ENCODE results near the gene NTMT1.
A peak's percentile ranks its signal among the peaks of the same experiment; 100 is the strongest.
"Not testable (repeated sequence)": the region's sequence is repeated elsewhere in the genome, so short reads cannot be mapped to it uniquely, and the experiment has no call there.

Gene NTMT1

GRCh38 chr9:129654554-129655040 lies 28.6 kb downstream of the NTMT1 start:
- Histone ChIP-seq H3K36me3 (ENCODE audit: control insufficient read depth, low read depth, low read length) (no peaks in the 10 kb centered on the region), H3K4me3 (ENCODE audit: low read length) (no peak overlapping the region), H3K27me3 (ENCODE audit: control insufficient read depth, insufficient read depth, low read length) (no peaks in the 10 kb centered on the region), H3K4me1 (ENCODE audit: control insufficient read depth, low read depth, low read length) (no peaks in the 10 kb centered on the region), H3K9me3 (ENCODE audit: control insufficient read depth, low read depth, low read length) (no peaks in the 10 kb centered on the region), H3K27ac (ENCODE audit: low read length) (no peak overlapping the region), H3K9ac (ENCODE audit: low read length) (no peak overlapping the region)

- Histone ChIP-seq H3K9me3 (ENCODE audit: control insufficient read depth, low read depth, low read length) (no peaks in the 10 kb centered on the region), H3K4me1 (ENCODE audit: control insufficient read depth, low read depth, low read length) (no peaks in the 10 kb centered on the region), H3K9ac (ENCODE audit: low read length) (no peak overlapping the region), H3K36me3 (ENCODE audit: control insufficient read depth, low read depth, low read length) (no peaks in the 10 kb centered on the region), H3K4me3 (ENCODE audit: low read length) (no peak overlapping the region), H3K27me3 (ENCODE audit: control insufficient read depth, insufficient read depth, low read length) (no peaks in the 10 kb centered on the region), H3K27ac (ENCODE audit: low read length) (no peak overlapping the region)
Observed at GRCh38 chr9:129655154-129655553, 29.2 kb downstream of the NTMT1 start.

GRCh38 chr9:129655696-129656095 lies 29.7 kb downstream of the NTMT1 start:
- H3K27me3 ChIP-seq (ENCODE audit: control insufficient read depth, insufficient read depth, low read length) = no peaks in the 10 kb centered on the region
- no peaks in the 10 kb centered on the region for H3K4me1 ChIP-seq (ENCODE audit: control insufficient read depth, low read depth, low read length)
- H3K9me3 ChIP-seq (ENCODE audit: control insufficient read depth, low read depth, low read length) = no peaks in the 10 kb centered on the region
- no peak overlapping the region for H3K4me3 ChIP-seq (ENCODE audit: low read length)
- no peak overlapping the region for H3K27ac ChIP-seq (ENCODE audit: low read length)
- no peaks in the 10 kb centered on the region for H3K36me3 ChIP-seq (ENCODE audit: control insufficient read depth, low read depth, low read length)
- no peak overlapping the region for H3K9ac ChIP-seq (ENCODE audit: low read length)

DNA sequence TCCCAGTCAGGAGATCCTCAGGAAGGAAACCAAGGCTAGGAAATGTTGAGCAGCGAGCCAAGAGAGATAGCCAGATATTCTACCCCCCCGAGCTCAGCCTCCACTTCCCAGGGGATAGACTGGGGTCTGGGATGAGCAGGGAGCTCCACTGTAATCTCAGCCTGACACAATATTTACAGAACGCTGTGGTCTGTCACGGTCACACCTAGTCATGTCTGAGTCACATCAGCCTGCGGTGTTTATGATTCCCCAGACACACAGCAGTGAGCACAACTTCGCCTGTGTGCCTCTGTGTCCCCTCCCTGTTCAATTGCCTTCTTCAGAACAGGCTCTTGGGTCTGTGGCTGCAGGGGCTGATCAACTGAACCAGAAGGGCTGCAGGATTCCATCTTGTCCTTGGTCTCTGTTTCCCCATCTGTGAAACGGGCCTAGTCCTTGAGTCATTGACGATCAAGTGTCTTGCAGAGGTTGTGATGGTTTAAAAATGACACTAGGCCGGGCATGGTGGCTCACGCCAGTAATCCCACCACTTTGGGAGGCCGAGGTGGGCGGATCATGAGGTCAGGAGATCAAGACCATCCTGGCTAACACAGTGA lies 30.9 kb downstream of the NTMT1 start:
- no peak overlapping the region for H3K27ac ChIP-seq (ENCODE audit: low read length)
- H3K4me1 ChIP-seq (ENCODE audit: control insufficient read depth, low read depth, low read length) = no peaks in the 10 kb centered on the region
- no peak overlapping the region for H3K9ac ChIP-seq (ENCODE audit: low read length)

GRCh38 chr9:129661029-129661428 lies 35.1 kb downstream of the NTMT1 start:
- no peak overlapping the region for H3K4me3 ChIP-seq (ENCODE audit: low read length)
- no peak overlapping the region for H3K27ac ChIP-seq (ENCODE audit: low read length)
- H3K36me3 ChIP-seq (ENCODE audit: control insufficient read depth, low read depth, low read length) = no peaks in the 10 kb centered on the region
- no peaks in the 10 kb centered on the region for H3K4me1 ChIP-seq (ENCODE audit: control insufficient read depth, low read depth, low read length)
- no peaks in the 10 kb centered on the region for H3K9me3 ChIP-seq (ENCODE audit: control insufficient read depth, low read depth, low read length)
- peaks cover 31% of the 10 kb centered on the region for H3K27me3 ChIP-seq (ENCODE audit: control insufficient read depth, insufficient read depth, low read length)
- no peak overlapping the region for H3K9ac ChIP-seq (ENCODE audit: low read length)

More for the DNA sequence above, 30.9 kb downstream of the NTMT1 start:
- H3K4me3 ChIP-seq (ENCODE audit: low read length) = no peak overlapping the region
- H3K36me3 ChIP-seq (ENCODE audit: control insufficient read depth, low read depth, low read length) = no peaks in the 10 kb centered on the region
- no peaks in the 10 kb centered on the region for H3K9me3 ChIP-seq (ENCODE audit: control insufficient read depth, low read depth, low read length)
- H3K27me3 ChIP-seq (ENCODE audit: control insufficient read depth, insufficient read depth, low read length) = no peaks in the 10 kb centered on the region

GRCh38 chr9:129662239-129662638 lies 36.3 kb downstream of the NTMT1 start:
- peaks cover 35% of the 10 kb centered on the region for H3K27me3 ChIP-seq (ENCODE audit: control insufficient read depth, insufficient read depth, low read length)
- not testable (repeated sequence) for H3K4me3 ChIP-seq (ENCODE audit: low read length); H3K9me3 ChIP-seq (ENCODE audit: control insufficient read depth, low read depth, low read length); H3K4me1 ChIP-seq (ENCODE audit: control insufficient read depth, low read depth, low read length); H3K9ac ChIP-seq (ENCODE audit: low read length); H3K36me3 ChIP-seq (ENCODE audit: control insufficient read depth, low read depth, low read length); H3K27ac ChIP-seq (ENCODE audit: low read length)

GRCh38 chr9:129664746-129665388 lies 38.9 kb downstream of the NTMT1 start:
- no peaks in the 10 kb centered on the region for H3K36me3 ChIP-seq (ENCODE audit: control insufficient read depth, low read depth, low read length)
- H3K4me1 ChIP-seq (ENCODE audit: control insufficient read depth, low read depth, low read length) = no peaks in the 10 kb centered on the region
- no peaks in the 10 kb centered on the region for H3K9me3 ChIP-seq (ENCODE audit: control insufficient read depth, low read depth, low read length)
- no peak overlapping the region for H3K9ac ChIP-seq (ENCODE audit: low read length)
- no peak overlapping the region for H3K27ac ChIP-seq (ENCODE audit: low read length)
- H3K27me3 ChIP-seq (ENCODE audit: control insufficient read depth, insufficient read depth, low read length) = peaks cover 37% of the 10 kb centered on the region
- peak overlapping the region; percentile 50 for H3K4me3 ChIP-seq (ENCODE audit: low read length)

GRCh38 chr9:129665389-129665775 lies 39.4 kb downstream of the NTMT1 start, which contains the start of gene PRRX2:
Gene PRRX2 (plus strand): TSS chr9:129665647. CDS start chr9:129665868, 221 bp downstream.
- H3K27me3 ChIP-seq (ENCODE audit: control insufficient read depth, insufficient read depth, low read length) = peaks cover 37% of the 10 kb centered on the region
- no peaks in the 10 kb centered on the region for H3K9me3 ChIP-seq (ENCODE audit: control insufficient read depth, low read depth, low read length)
- H3K27ac ChIP-seq (ENCODE audit: low read length) = no peak within 1 kb of the TSS
- no peaks in the 10 kb centered on the region for H3K36me3 ChIP-seq (ENCODE audit: control insufficient read depth, low read depth, low read length)
- peak within 1 kb of the TSS; percentile 50 for H3K4me3 ChIP-seq (ENCODE audit: low read length)
- H3K4me1 ChIP-seq (ENCODE audit: control insufficient read depth, low read depth, low read length) = no peaks in the 10 kb centered on the region
- H3K9ac ChIP-seq (ENCODE audit: low read length) = no peak within 1 kb of the TSS

- no peak overlapping the region for H3K27ac ChIP-seq (ENCODE audit: low read length)
- H3K27me3 ChIP-seq (ENCODE audit: control insufficient read depth, insufficient read depth, low read length) = peaks cover 37% of the 10 kb centered on the region
- H3K9me3 ChIP-seq (ENCODE audit: control insufficient read depth, low read depth, low read length) = no peaks in the 10 kb centered on the region
- peak overlapping the region; percentile 50 for H3K4me3 ChIP-seq (ENCODE audit: low read length)
- no peak overlapping the region for H3K9ac ChIP-seq (ENCODE audit: low read length)
- no peaks in the 10 kb centered on the region for H3K36me3 ChIP-seq (ENCODE audit: control insufficient read depth, low read depth, low read length)
- no peaks in the 10 kb centered on the region for H3K4me1 ChIP-seq (ENCODE audit: control insufficient read depth, low read depth, low read length)
Observed at GRCh38 chr9:129665814-129666520, 40.0 kb downstream of the NTMT1 start.

GRCh38 chr9:129666575-129666974 lies 40.6 kb downstream of the NTMT1 start:
- H3K9me3 ChIP-seq (ENCODE audit: control insufficient read depth, low read depth, low read length) = no peaks in the 10 kb centered on the region
- H3K27me3 ChIP-seq (ENCODE audit: control insufficient read depth, insufficient read depth, low read length) = peaks cover 37% of the 10 kb centered on the region
- H3K36me3 ChIP-seq (ENCODE audit: control insufficient read depth, low read depth, low read length) = no peaks in the 10 kb centered on the region
- no peak overlapping the region for H3K4me3 ChIP-seq (ENCODE audit: low read length)
- H3K4me1 ChIP-seq (ENCODE audit: control insufficient read depth, low read depth, low read length) = no peaks in the 10 kb centered on the region
- H3K9ac ChIP-seq (ENCODE audit: low read length) = no peak overlapping the region
- H3K27ac ChIP-seq (ENCODE audit: low read length) = no peak overlapping the region

- peaks cover 36% of the 10 kb centered on the region for H3K27me3 ChIP-seq (ENCODE audit: control insufficient read depth, insufficient read depth, low read length)
- no peaks in the 10 kb centered on the region for H3K4me1 ChIP-seq (ENCODE audit: control insufficient read depth, low read depth, low read length)
- H3K27ac ChIP-seq (ENCODE audit: low read length) = no peak overlapping the region
- no peaks in the 10 kb centered on the region for H3K36me3 ChIP-seq (ENCODE audit: control insufficient read depth, low read depth, low read length)
- no peak overlapping the region for H3K9ac ChIP-seq (ENCODE audit: low read length)
- no peak overlapping the region for H3K4me3 ChIP-seq (ENCODE audit: low read length)
- no peaks in the 10 kb centered on the region for H3K9me3 ChIP-seq (ENCODE audit: control insufficient read depth, low read depth, low read length)
Observed at GRCh38 chr9:129667378-129667777, 41.4 kb downstream of the NTMT1 start.
